Measurements from ENCODE around the gene GATC.
A peak's percentile ranks its signal among the peaks of the same experiment; 100 is the strongest.

- TF ChIP-seq CTCF (IDR thresholded peaks at IDR 0.05) (peak; percentile 57), EZH2 (IDR thresholded peaks at IDR 0.05; ENCODE audit: borderline replicate concordance, insufficient read depth, low read depth, low read length, poor library complexity, severe bottlenecking) (no peak)
Measured at GRCh38 chr12:120466560-120467315, 20.5 kb downstream of the GATC start.
